RWPE2 (cell line): Measurements from ENCODE around the gene SYT10.

Experiments used
- ATAC-seq: fragments of 200-7000 bp; cut with Tn5 transposase; 3 replicates; pipeline ENCODE4 v1.9.1; 2021; ENCODE audit warnings: low read depth
- DNase-seq: peaks from one replicate; pipeline ENCODE4 v3.0.0-alpha.2; 2020; ENCODE audit warnings: low spot score
- H3K27ac ChIP-seq: fragments of 450-650 bp; 2 replicates; pipeline ENCODE4 v1.5.1; 2017; ENCODE audit warnings: mild to moderate bottlenecking; ENCODE audit not compliant: poor library complexity, severe bottlenecking
- H3K27me3 ChIP-seq: fragments of 250-450 bp; sonication (Bioruptor Pico); 2 replicates; pipeline ENCODE4 v1.5.1; 2021; ENCODE audit warnings: mild to moderate bottlenecking, moderate library complexity; ENCODE audit not compliant: insufficient read depth, poor library complexity, severe bottlenecking
- H3K36me3 ChIP-seq: fragments of 250-450 bp; sonication (Bioruptor Pico); 2 replicates; pipeline ENCODE4 v1.5.1; 2020; ENCODE audit warnings: low read depth, mild to moderate bottlenecking, moderate library complexity
- H3K4me1 ChIP-seq: fragments of 250-450 bp; sonication (Bioruptor Pico); 2 replicates; pipeline ENCODE4 v1.5.1; 2021; ENCODE audit warnings: mild to moderate bottlenecking, moderate library complexity; ENCODE audit not compliant: insufficient read depth, poor library complexity, severe bottlenecking
- H3K4me3 ChIP-seq: fragments of 250-450 bp; sonication (Bioruptor Pico); 2 replicates; pipeline ENCODE4 v1.5.1; 2021; ENCODE audit warnings: mild to moderate bottlenecking, moderate library complexity; ENCODE audit not compliant: severe bottlenecking
- H3K9me3 ChIP-seq: fragments of 250-450 bp; sonication (Bioruptor Pico); 2 replicates; pipeline ENCODE4 v1.5.1; 2021; ENCODE audit warnings: mild to moderate bottlenecking, moderate library complexity; ENCODE audit not compliant: severe bottlenecking
- CTCF ChIP-seq: fragments of 450-650 bp; IDR thresholded peaks from one replicate; pipeline ENCODE4 v1.5.1; 2017; ENCODE audit warnings: mild to moderate bottlenecking, moderate library complexity; ENCODE audit not compliant: poor library complexity, severe bottlenecking

Gene SYT10

DNA sequence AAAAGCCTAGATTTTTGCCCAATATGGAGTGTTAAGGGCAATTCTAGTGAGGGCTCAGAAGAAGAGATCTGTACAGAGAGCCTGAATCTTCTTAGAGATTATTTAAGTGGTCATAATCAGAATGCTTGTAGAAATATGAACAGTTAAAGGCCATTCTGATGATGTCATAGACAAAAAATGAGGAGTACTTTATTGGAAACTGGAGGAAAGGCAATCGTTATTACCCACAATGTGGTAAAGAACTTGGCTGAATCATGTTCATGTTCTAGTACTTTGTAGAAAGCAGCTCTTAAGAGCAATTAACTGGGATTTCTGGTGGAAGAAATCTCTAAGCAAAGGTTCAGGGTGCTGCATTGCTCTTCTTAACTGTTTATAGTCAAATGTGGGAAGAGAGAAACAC is 36.4 kb upstream of the SYT10 start:
- DNase-seq (no peak), ATAC-seq (peak; percentile 35; the same call in 1 of the 3 replicates)
- Histone ChIP-seq H3K4me3 (no peak overlapping the region), H3K36me3 (no peaks in the 10 kb centered on the region), H3K27ac (peak overlapping the region; percentile 16), H3K4me1 (peaks cover 4% of the 10 kb centered on the region), H3K27me3 (no peaks in the 10 kb centered on the region), H3K9me3 (peaks cover 3% of the 10 kb centered on the region)
- TF ChIP-seq CTCF, result no peak

DNA sequence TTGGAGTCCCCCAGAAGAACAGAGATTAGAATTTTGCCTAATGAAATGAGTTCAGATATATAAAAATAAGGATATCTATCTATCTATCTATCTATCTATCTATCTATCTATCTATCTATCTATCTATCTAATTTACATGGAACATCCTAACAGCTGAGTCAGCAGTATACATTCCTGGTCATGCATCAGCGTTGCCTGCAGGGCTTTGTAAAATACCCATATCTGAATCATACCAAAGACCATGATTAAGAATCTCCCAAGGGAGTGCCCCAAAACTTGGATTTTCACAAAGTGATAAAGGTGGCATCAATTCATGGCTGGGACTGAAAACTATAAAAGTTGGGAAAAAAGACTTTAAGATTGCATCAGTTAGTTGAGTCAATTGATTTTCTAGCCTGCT is 32.7 kb upstream of the SYT10 start:
- Histone ChIP-seq H3K27me3 (no peaks in the 10 kb centered on the region), H3K9me3 (peaks cover 3% of the 10 kb centered on the region), H3K36me3 (no peaks in the 10 kb centered on the region), H3K27ac (no peak overlapping the region), H3K4me1 (peaks cover 4% of the 10 kb centered on the region), H3K4me3 (no peak overlapping the region)
- DNase-seq (no peak), ATAC-seq (peak; percentile 68)
- no peak for TF ChIP-seq CTCF

DNA sequence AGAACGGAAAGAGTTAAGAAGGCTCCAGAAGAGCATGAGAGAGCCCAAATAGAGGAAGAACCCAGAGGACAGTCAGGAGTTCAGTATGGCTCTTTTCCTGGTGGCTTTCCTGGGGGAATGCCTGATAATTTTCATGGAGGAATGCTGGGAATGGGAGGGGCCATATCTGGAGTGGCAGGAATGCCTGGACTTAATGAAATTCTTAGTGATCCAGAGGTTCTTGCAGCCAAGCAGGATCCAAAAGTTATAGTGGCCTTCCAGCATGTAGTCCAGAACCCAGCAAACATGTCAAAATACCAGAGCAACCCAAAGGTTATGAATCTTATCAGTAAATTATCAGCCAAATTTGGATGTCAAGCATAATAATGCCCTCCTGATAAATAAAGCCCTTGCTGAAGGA is 15.5 kb upstream of the SYT10 start:
- no peaks in the 10 kb centered on the region for H3K4me1 ChIP-seq
- no peak for TF ChIP-seq CTCF
- H3K9me3 ChIP-seq, result no peaks in the 10 kb centered on the region
- no peak for DNase-seq
- H3K27me3 ChIP-seq, result peaks cover 13% of the 10 kb centered on the region
- H3K36me3 ChIP-seq, result no peaks in the 10 kb centered on the region
- no peak overlapping the region for H3K4me3 ChIP-seq
- ATAC-seq, result no peak
- H3K27ac ChIP-seq, result no peak overlapping the region

GRCh38 chr12:33450480-33450879 is 10.9 kb upstream of the SYT10 start:
- Histone ChIP-seq H3K27me3 (peaks cover 10% of the 10 kb centered on the region), H3K36me3 (no peaks in the 10 kb centered on the region), H3K4me1 (no peaks in the 10 kb centered on the region), H3K4me3 (no peak overlapping the region), H3K27ac (no peak overlapping the region), H3K9me3 (no peaks in the 10 kb centered on the region)
- no peak for TF ChIP-seq CTCF
- DNase-seq, result no peak
- no peak for ATAC-seq

DNA sequence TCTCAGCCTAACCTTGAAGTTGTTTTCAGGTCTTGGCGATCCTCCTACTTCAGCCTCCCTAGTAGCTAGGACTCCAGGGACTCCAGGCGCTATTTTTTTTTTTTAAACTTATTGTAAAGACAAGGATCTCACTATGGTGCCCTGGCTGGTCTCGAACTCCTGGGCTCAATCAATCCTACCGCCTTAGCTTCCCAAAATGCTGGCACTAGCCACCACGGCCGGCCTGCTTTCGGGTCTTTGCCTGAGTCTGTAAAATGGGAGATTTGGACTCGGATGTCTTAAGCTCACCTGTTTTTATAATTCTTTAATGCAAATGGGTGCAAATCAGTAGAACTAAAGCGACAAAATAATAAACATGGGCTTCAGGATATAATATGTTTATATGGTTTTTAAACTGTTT is 858 bp upstream of the SYT10 start:
- TF ChIP-seq CTCF, result no peak
- Histone ChIP-seq H3K36me3 (no peaks in the 10 kb centered on the region), H3K27ac (no peak overlapping the region), H3K4me1 (no peaks in the 10 kb centered on the region), H3K27me3 (peaks cover 86% of the 10 kb centered on the region), H3K9me3 (no peaks in the 10 kb centered on the region), H3K4me3 (no peak overlapping the region)
- no peak for DNase-seq
- no peak for ATAC-seq
